Hepatocyte (in vitro differentiated cells): ENCODE data around the gene TDRD12. TPM values are rescaled to one million over a fixed set of nuclear protein-coding genes. Genes with fewer than 3 reads are reported as not detected.

ENCODE experiments used
- DNase-seq: peaks from one replicate; pipeline ENCODE4 v3.0.0-alpha.2; 2016; ENCODE audit warnings: low spot score
- H2AFZ ChIP-seq: fragments of 200-600 bp; sonication (generic); 2 replicates; pipeline ENCODE4 v1.6.0; 2016; ENCODE audit warnings: antibody characterized with exemption, mild to moderate bottlenecking
- H3K27ac ChIP-seq: fragments of 200-600 bp; sonication (generic); 2 replicates; pipeline ENCODE4 v1.5.1; 2016; ENCODE audit warnings: mild to moderate bottlenecking
- H3K27me3 ChIP-seq: fragments of 200-600 bp; sonication (generic); 2 replicates; pipeline ENCODE4 v1.6.1; 2016
- H3K36me3 ChIP-seq: fragments of 200-600 bp; sonication (generic); replicated peaks from 2 replicates; pipeline ENCODE4 v1.5.1; 2016; ENCODE audit warnings: low read depth; ENCODE audit not compliant: insufficient read depth
- H3K4me1 ChIP-seq: fragments of 200-600 bp; sonication (generic); 2 replicates; pipeline ENCODE4 v1.5.1; 2016; ENCODE audit warnings: mild to moderate bottlenecking, moderate library complexity; ENCODE audit not compliant: insufficient read depth
- H3K4me2 ChIP-seq: fragments of 200-600 bp; sonication (generic); 2 replicates; pipeline ENCODE4 v1.6.0; 2016
- H3K4me3 ChIP-seq: fragments of 200-600 bp; sonication (generic); 2 replicates; pipeline ENCODE4 v1.5.1; 2016; ENCODE audit warnings: mild to moderate bottlenecking
- H3K79me2 ChIP-seq: fragments of 200-600 bp; sonication (generic); 2 replicates; pipeline ENCODE4 v1.6.0; 2017; ENCODE audit warnings: mild to moderate bottlenecking
- H3K9me2 ChIP-seq: fragments of 200-600 bp; sonication (generic); replicated peaks from 2 replicates; pipeline ENCODE4 v1.6.0; 2017; ENCODE audit warnings: mild to moderate bottlenecking; ENCODE audit not compliant: insufficient read depth
- H3K9me3 ChIP-seq: fragments of 200-600 bp; sonication (generic); 2 replicates; pipeline ENCODE4 v1.5.1; 2016; ENCODE audit warnings: low read depth, mild to moderate bottlenecking
- H4K20me1 ChIP-seq: fragments of 200-600 bp; sonication (generic); 2 replicates; pipeline ENCODE4 v1.6.0; 2016; ENCODE audit warnings: mild to moderate bottlenecking; ENCODE audit not compliant: insufficient read depth, poor library complexity, severe bottlenecking
- CTCF ChIP-seq: fragments of 200-600 bp; sonication (generic); IDR thresholded peaks from 2 replicates; pipeline ENCODE4 v1.5.1; 2016; ENCODE audit warnings: antibody characterized with exemption, mild to moderate bottlenecking; ENCODE audit not compliant: poor library complexity
- EZH2 ChIP-seq: fragments of 200-600 bp; sonication (generic); IDR thresholded peaks from 2 replicates; pipeline ENCODE4 v1.6.1; 2016; ENCODE audit warnings: antibody characterized with exemption, mild to moderate bottlenecking, borderline replicate concordance
- EZH2phosphoT487 ChIP-seq: fragments of 200-600 bp; sonication (generic); IDR thresholded peaks from one replicate; pipeline ENCODE4 v1.6.1; 2018; ENCODE audit warnings: antibody characterized with exemption, mild to moderate bottlenecking, low read depth, moderate library complexity; ENCODE audit not compliant: unreplicated experiment, severe bottlenecking
- WGBS: methylation state at CpG from one replicate; pipeline ENCODE4 v1.1.6; 2016; ENCODE audit warnings: low lambda C conversion rate; ENCODE audit errors: missing lambda C conversion rate; 5-methylcytosine and 5-hydroxymethylcytosine counted together
- polyA plus RNA-seq: library from polyadenylated mRNA; unstranded; fragments of >200 nt; fragmentation: Nextera tagmentation; extraction: Ambion mirVana; gene quantifications from 2 replicates; pipeline ENCODE4 v1.2.1, GENCODE V29; 2016
- total RNA-seq: library from RNA; depleted of rRNA; stranded (reverse); fragments of >200 nt; gene quantifications from 2 replicates; pipeline ENCODE4 v1.2.3, GENCODE V29; 2014

The TDRD12 gene
- total and polyA plus RNA-seq, 2 experiments from 2014 or later: 0.10 TPM; not detected in 1

- TF ChIP-seq EZH2phosphoT487: no peak
- TF ChIP-seq CTCF: no peak
- DNase-seq: no peak
- H2AFZ ChIP-seq: no peak overlapping the region
- H3K9me3 ChIP-seq: no peaks in the 10 kb centered on the region
- peaks cover 9% of the 10 kb centered on the region for H3K27me3 ChIP-seq
- no peak overlapping the region for H3K27ac ChIP-seq
- no peaks in the 10 kb centered on the region for H4K20me1 ChIP-seq
- no peaks in the 10 kb centered on the region for H3K79me2 ChIP-seq
- H3K4me3 ChIP-seq: no peak overlapping the region
- H3K4me2 ChIP-seq: no peak overlapping the region
- 88% methylated on average over 2 of the region's 2 CpGs for WGBS
- H3K36me3 ChIP-seq: no peaks in the 10 kb centered on the region
- H3K9me2 ChIP-seq: no peaks in the 10 kb centered on the region
- H3K4me1 ChIP-seq: peaks cover 11% of the 10 kb centered on the region
Observed at GRCh38 chr19:32680986-32681385, 38.6 kb upstream of the TDRD12 start.

GRCh38 chr19:32682317-32682716 is 37.2 kb upstream of the TDRD12 start:
- no peak for DNase-seq
- H3K4me1 ChIP-seq: peaks cover 3% of the 10 kb centered on the region
- no peak overlapping the region for H3K27ac ChIP-seq
- H3K27me3 ChIP-seq: no peaks in the 10 kb centered on the region
- no peak overlapping the region for H3K4me3 ChIP-seq
- H3K9me2 ChIP-seq: no peaks in the 10 kb centered on the region
- H2AFZ ChIP-seq: no peak overlapping the region
- no peak overlapping the region for H3K4me2 ChIP-seq
- WGBS: 71% methylated on average over 4 of the region's 4 CpGs
- no peaks in the 10 kb centered on the region for H3K36me3 ChIP-seq
- TF ChIP-seq EZH2 (no peak), CTCF (no peak), EZH2phosphoT487 (no peak)
- no peaks in the 10 kb centered on the region for H3K9me3 ChIP-seq
- no peaks in the 10 kb centered on the region for H3K79me2 ChIP-seq
- no peaks in the 10 kb centered on the region for H4K20me1 ChIP-seq

DNA sequence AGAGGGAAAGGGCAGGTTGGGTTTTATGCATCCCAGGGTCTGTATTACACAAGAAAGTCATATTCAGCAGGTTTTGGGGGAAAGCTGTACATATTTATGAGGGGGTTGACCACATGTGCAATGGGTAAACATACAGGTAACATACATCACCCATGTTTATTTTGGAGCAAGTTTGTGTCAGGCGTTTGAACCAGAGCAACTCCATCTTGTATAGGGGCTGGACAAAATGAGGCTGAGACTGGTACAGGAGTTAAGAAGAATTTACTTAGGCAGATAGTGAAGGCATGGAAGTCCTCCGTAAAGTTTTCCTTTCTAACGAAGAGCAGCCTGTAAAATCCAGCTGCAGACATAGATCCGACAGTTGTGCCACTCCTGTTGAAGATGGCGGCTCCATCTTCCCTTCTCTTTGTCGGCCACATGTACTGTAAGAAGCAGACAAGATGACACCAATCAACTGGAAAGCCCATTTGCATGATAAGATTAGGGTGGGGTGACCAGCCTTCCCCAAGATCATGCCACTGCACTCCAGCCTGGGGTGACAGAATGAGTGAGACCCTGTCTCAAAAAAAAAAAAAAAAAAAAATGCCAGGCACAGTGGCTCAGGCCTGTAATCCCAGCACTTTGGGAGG is 32.6 kb upstream of the TDRD12 start:
- H3K9me2 ChIP-seq: no peaks in the 10 kb centered on the region
- H3K79me2 ChIP-seq: peaks cover 5% of the 10 kb centered on the region
- no peaks in the 10 kb centered on the region for H3K36me3 ChIP-seq
- peaks cover 6% of the 10 kb centered on the region for H3K4me1 ChIP-seq
- H2AFZ ChIP-seq: no peak overlapping the region
- no peak for DNase-seq
- H3K27ac ChIP-seq: no peak overlapping the region
- H3K4me2 ChIP-seq: no peak overlapping the region
- no peaks in the 10 kb centered on the region for H4K20me1 ChIP-seq
- no peak overlapping the region for H3K4me3 ChIP-seq
- WGBS: 90% methylated on average over 6 of the region's 6 CpGs
- TF ChIP-seq EZH2: no peak
- no peak for TF ChIP-seq CTCF
- no peak for TF ChIP-seq EZH2phosphoT487
- no peaks in the 10 kb centered on the region for H3K27me3 ChIP-seq
- no peaks in the 10 kb centered on the region for H3K9me3 ChIP-seq

GRCh38 chr19:32687681-32688080 is 31.9 kb upstream of the TDRD12 start:
- Histone ChIP-seq H4K20me1 (no peaks in the 10 kb centered on the region), H2AFZ (no peak overlapping the region)
- no peak for TF ChIP-seq EZH2
- no peak for TF ChIP-seq EZH2phosphoT487
- TF ChIP-seq CTCF: no peak

More at GRCh38 chr19:32687681-32688080, 31.9 kb upstream of the TDRD12 start:
- Histone ChIP-seq H3K4me1 (peaks cover 12% of the 10 kb centered on the region), H3K9me3 (no peaks in the 10 kb centered on the region), H3K36me3 (no peaks in the 10 kb centered on the region), H3K27ac (no peak overlapping the region), H3K4me2 (no peak overlapping the region), H3K79me2 (peaks cover 13% of the 10 kb centered on the region), H3K27me3 (no peaks in the 10 kb centered on the region), H3K4me3 (no peak overlapping the region), H3K9me2 (no peaks in the 10 kb centered on the region)
- DNase-seq: no peak
- WGBS: 85% methylated on average over 4 of the region's 4 CpGs
